ENCODE results near the gene PYGB. TPM values are rescaled to one million over a fixed set of nuclear protein-coding genes. Genes with fewer than 3 reads are reported as not detected.
"Not testable (repeated sequence)": the region's sequence is repeated elsewhere in the genome, so short reads cannot be mapped to it uniquely, and the experiment has no call there.

Gene PYGB
- total RNA-seq, 1 donor from 2014 or later: 61.1 TPM

DNA sequence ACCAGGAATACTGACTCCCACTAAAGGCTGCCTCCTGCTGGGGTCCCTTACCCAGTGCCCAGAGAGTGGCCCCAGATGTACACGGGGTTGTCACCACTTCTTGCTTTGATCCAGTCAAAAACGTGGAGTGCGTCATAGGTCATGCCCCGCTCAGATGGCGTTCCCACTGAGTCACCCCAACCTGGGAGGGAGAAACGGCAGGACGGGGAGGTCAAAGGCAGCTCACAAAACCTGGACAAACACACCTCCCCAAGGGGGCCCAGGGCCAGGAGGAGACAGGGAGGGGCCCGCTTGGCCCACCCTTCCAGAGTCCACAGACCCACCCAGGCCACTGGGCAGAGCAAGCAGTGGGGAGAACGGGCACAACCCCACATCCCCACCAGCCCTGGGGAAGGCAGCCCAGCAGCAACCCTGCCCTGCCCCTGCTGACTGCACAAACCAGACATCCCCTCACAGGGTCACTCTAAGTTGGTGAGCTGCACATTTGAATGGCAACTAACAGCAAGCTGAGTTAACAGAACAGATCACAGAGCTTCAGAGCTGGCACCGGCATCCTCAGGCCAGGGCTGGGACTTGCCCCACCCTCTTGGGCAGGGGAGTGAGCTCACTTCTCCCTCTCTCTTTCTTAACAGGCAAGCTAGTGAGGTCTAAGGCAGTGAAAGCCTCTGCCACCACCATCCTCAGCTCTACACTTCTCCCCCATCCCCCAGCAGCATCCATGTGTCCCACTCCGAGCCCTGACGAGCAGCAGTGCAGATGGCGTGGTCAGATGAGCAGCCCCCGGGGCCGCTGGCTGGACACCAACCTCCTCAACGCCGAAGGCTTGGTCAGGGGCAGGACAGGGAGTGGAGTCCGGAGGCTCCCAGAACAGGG, 61.7 kb downstream of the PYGB start:
- no peaks in the 10 kb centered on the region for H3K27me3 ChIP-seq
- DNase-seq: peak; percentile 75
- H3K4me3 ChIP-seq: no peak overlapping the region
- intact Hi-C loops (cut with DNase I): no loop called here
- H3K36me3 ChIP-seq: peaks cover 7% of the 10 kb centered on the region
- peak overlapping the region; percentile 81 for H3K27ac ChIP-seq
- TF ChIP-seq, protein P1, sequence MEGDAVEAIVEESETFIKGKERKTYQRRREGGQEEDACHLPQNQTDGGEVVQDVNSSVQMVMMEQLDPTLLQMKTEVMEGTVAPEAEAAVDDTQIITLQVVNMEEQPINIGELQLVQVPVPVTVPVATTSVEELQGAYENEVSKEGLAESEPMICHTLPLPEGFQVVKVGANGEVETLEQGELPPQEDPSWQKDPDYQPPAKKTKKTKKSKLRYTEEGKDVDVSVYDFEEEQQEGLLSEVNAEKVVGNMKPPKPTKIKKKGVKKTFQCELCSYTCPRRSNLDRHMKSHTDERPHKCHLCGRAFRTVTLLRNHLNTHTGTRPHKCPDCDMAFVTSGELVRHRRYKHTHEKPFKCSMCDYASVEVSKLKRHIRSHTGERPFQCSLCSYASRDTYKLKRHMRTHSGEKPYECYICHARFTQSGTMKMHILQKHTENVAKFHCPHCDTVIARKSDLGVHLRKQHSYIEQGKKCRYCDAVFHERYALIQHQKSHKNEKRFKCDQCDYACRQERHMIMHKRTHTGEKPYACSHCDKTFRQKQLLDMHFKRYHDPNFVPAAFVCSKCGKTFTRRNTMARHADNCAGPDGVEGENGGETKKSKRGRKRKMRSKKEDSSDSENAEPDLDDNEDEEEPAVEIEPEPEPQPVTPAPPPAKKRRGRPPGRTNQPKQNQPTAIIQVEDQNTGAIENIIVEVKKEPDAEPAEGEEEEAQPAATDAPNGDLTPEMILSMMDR (IDR thresholded peaks at IDR 0.05): no peak
- H3K9me3 ChIP-seq: no peaks in the 10 kb centered on the region
- ATAC-seq: peak; percentile 81
- peaks cover 9% of the 10 kb centered on the region for H3K4me1 ChIP-seq

DNA sequence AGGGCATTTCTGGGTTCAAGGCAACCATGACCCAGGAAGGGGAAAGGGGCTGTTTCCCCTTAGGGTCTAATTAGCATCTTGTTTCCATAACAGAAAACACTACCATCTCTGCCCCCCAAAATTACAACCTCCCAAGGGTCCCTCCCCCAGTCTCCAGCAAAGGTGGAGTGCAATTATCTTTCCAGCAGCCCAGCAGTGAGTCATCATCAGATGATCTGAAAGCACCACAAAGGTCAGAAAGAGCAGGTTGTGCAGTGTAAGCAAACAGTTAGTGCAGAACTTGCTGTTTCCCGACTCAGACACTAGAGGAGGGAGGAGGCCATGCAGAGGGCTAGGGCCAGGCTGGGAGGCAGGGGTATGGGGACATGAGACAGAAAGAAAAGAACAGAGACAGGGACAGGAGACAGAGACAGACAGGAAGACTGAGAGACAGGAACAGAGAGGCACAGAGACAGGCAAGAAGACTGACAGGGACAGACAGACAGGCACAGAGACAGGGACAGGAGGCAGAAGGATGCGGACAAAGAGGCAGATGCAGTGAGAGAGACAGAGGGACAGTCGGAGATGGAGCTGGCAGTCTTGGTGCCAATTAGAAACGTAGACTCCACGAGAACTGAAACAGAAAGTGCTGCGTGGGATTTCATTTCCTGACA, 62.5 kb downstream of the PYGB start:
- TF ChIP-seq, protein P1 (IDR thresholded peaks at IDR 0.05): peak; percentile 44
- intact Hi-C loops (cut with DNase I): no loop called here
- DNase-seq: peak; percentile 71
- ATAC-seq: peak; percentile 89
- H3K4me3 ChIP-seq: no peak overlapping the region
- H3K4me1 ChIP-seq: peaks cover 9% of the 10 kb centered on the region
- no peaks in the 10 kb centered on the region for H3K9me3 ChIP-seq
- no peaks in the 10 kb centered on the region for H3K27me3 ChIP-seq
- H3K27ac ChIP-seq: peak overlapping the region; percentile 81
- H3K36me3 ChIP-seq: peaks cover 7% of the 10 kb centered on the region

DNA sequence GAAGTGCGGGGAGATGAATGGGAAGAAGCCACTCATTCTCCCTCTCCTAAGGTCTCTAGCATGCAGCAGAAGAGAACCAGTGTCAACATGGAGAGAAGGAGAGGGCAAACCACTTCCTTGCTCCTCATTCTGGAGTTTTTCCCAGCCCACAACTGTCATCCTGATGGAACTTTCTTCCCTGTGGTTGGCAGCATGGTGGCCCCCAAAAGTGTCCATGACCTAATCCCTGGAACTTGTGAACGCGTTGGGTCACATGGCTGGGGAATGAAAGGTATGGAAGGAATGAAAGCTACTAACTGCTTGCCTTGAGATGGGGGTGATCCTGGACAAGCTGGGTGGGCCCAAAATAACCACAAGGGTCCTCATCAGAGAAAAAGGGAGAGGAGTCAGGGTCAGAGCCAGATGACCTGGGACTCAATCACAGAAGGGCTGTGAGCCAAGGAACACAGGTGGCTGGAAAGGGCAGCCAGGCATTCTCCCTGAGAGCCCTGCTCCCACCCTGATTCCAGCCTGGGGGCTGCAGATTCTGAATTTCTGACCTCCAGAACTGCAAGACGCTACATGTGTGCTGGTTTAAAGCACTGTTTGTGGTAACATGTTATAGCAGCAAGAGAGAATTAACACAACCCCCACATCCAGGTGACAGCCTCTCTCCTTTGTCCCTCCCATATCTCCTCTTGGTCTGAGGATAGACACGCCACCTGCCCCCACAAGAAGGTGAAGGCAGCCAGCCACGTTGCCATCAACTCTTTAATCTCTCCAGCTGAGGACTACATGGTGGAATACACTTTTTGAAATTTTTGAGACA, 63.2 kb downstream of the PYGB start:
- ATAC-seq (no peak), DNase-seq (peak; percentile 36)
- Histone ChIP-seq H3K4me1 (peaks cover 9% of the 10 kb centered on the region), H3K27me3 (no peaks in the 10 kb centered on the region), H3K4me3 (no peak overlapping the region), H3K36me3 (peaks cover 7% of the 10 kb centered on the region), H3K9me3 (no peaks in the 10 kb centered on the region), H3K27ac (peak overlapping the region; percentile 81)
- TF ChIP-seq, protein P1 (IDR thresholded peaks at IDR 0.05): no peak
- intact Hi-C loops (cut with DNase I): no loop called here

DNA sequence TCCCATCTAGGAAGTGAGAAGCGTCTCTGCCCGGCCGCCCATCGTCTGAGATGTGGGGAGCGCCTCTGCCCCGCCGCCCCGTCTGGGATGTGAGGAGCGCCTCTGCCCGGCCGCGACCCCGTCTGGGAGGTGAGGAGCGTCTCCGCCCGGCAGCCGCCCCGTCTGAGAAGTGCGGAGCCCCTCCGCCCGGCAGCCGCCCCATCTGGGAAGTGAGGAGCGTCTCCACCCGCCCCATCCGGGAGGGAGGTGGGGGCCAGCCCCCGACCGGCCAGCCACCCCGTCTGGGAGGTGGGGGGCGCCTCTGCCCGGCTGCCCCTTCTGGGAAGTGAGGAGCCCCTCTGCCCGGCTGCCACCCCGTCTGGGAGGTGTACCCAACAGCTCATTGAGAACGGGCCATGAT, 64.8 kb downstream of the PYGB start:
- intact Hi-C loops (cut with DNase I); H3K4me3 ChIP-seq; H3K9me3 ChIP-seq; H3K4me1 ChIP-seq; ATAC-seq; H3K36me3 ChIP-seq; H3K27ac ChIP-seq; H3K27me3 ChIP-seq: not testable (repeated sequence)
- peak; percentile 40 for DNase-seq

DNA sequence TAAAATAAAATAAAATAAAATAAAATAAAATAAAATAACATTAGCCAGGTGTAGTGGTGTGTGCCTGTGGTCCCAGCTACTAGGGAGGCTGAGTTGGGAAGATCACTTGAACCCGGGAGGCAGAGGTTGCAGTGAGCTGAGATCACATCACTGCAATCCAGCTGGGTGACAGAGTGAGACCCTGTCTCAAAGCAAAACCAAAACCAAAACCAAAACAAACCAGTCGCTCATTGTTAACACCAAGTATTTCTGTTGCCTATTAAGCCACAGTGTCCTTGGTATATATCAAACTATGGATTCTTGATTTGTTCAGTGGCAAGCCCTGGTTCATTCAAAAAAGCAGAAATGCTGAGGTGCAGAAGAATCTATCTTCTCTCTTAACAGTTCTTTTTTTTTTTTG, 65.7 kb downstream of the PYGB start:
- TF ChIP-seq, protein P1 (IDR thresholded peaks at IDR 0.05): no peak
- no peak for DNase-seq
- Histone ChIP-seq H3K4me3 (no peak overlapping the region), H3K27ac (no peak overlapping the region), H3K27me3 (no peaks in the 10 kb centered on the region), H3K4me1 (peaks cover 9% of the 10 kb centered on the region), H3K36me3 (no peaks in the 10 kb centered on the region), H3K9me3 (no peaks in the 10 kb centered on the region)
- no peak for ATAC-seq
- intact Hi-C loops (cut with DNase I): no loop called here
